Measurements from ENCODE around the gene FARP2.
"Not testable (repeated sequence)": the region's sequence is repeated elsewhere in the genome, so short reads cannot be mapped to it uniquely, and the experiment has no call there.

The FARP2 gene

DNA sequence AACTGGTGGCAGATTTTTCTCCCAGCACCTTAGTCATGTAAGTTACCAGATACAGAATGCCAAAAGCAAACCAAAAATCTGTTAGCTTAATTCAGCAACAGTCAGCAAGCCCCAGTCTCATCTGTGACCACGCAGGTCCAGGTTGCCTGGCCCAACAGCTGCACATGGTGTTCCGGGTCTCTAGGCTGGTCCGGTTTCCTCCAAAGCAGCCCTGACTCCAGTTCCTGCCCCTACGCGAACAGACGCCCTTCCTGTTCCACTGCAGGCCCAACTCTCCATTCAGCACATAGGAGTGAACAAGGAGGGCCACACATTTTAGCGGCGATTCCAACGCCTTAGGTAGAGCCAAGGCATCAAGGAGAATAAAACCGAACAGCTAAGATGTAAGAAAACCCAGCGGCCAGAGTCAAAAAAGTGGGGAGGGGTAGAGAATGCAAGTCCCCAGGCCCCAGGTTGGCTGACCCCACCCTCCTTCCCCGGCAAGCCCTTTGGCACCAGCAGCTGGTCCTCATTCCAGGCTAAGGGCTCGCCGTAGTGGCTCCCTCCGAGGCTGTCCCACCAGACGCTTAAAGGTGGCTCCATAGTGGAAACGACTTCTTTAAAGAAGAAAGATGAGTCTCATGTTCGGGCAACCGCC lies 150.8 kb downstream of the FARP2 start:
- no peak for DNase-seq

DNA sequence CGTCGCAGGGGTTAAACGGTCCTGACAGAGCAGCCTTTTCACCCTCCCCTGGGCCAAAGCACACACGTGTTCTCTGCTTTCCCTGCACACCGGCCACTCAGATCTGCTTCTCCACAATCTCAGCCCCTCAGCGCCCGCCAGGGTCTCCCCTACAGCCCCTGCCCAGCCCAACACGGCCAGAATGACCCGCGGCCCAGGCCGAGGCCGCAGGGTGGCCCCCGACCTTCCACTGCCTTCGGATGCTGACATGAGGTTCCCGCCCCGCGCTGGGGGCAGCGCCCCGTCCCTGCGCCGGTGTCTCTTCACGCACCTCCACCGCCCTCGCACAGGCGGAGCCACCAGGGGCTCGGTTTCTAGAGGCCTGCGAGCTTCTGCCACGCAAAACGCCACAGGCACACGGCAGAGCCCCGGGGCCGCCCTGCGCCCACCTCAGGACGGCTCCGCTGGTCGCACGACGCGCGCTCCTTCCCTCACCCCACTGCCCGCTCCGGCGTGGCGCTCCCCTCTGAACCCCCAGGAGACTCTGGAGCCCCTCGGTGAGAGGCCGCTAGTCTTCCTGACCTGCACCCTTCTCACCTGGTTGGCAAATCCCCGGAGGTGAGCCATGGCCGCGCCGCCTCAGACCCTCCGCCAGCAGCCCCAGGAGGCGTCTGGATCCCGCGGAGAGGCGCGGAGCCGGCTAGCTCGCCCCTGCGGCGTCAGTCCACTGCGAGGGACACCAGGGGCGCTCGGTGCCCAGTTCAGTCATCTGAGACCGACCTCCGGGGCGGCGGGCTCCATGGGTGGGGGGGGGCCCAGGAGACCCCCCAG lies 151.6 kb downstream of the FARP2 start:
- DNase-seq, result peak; percentile 75

- DNase-seq, result peak; percentile 99
Measured at GRCh38 chr2:241508240-241509154, 152.4 kb downstream of the FARP2 start, which contains the start of gene STK25. STK25 (minus strand) TSS chr2:241508584; CDS start chr2:241508035, 549 bp downstream.

GRCh38 chr2:241509155-241509784 lies 153.2 kb downstream of the FARP2 start:
- DNase-seq, result no peak

DNA sequence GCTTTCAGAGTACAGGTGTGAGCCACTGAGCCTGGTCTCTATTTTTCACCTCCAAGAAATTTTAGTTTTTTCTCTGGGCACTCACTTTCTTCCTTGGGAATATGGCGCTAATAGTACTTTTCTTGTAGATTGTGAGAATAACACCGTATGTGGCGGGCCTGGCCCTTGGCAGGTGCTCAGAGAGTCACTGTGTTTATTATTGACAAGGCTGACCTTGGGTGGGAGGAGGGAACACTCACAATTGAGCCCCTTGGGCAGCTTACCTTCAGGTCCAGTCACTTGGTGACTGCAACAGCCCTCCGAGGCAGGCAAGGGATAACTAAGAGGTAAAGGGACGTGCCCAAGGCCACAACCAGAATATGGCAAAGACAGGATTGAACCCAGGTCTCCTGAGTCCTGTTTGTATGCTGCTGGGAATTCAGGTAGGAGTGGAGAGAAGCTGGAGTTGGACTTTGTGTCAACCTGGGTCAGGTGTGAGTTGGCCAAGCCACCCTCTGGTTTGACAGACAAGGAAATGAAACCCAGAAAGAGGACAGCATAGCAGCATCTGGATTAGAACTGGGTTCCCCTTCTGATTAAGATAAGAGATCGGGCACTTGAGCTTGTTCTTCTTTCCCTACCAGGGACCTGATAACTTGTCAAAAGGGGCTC lies 155.1 kb downstream of the FARP2 start:
- DNase-seq, result no peak

DNA sequence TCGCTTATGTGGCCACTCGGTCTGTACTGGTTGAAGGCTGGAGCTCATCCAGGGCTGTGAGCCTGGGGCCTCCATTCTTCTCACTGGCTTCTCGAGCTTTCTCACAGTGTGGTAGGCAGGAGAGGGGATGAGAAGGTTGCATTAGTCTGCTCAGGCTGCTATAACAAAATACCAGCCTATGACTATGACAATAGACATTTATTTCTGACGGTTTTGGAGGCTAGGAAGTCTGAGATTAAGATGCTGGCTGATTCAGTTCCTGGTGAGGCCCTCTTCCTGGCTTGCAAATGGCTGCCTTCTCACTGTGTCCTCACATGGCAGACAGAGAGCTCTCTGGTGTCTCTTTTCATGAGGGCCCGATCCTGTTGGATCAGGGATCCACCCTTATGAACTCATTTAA lies 158.5 kb downstream of the FARP2 start:
- no peak for DNase-seq

GRCh38 chr2:241514986-241515737 lies 159.1 kb downstream of the FARP2 start:
- DNase-seq, result no peak

- DNase-seq, result no peak
Measured at GRCh38 chr2:241516520-241516965, 160.5 kb downstream of the FARP2 start.

- no peak for DNase-seq
Measured at GRCh38 chr2:241517297-241517696, 161.2 kb downstream of the FARP2 start.

DNA sequence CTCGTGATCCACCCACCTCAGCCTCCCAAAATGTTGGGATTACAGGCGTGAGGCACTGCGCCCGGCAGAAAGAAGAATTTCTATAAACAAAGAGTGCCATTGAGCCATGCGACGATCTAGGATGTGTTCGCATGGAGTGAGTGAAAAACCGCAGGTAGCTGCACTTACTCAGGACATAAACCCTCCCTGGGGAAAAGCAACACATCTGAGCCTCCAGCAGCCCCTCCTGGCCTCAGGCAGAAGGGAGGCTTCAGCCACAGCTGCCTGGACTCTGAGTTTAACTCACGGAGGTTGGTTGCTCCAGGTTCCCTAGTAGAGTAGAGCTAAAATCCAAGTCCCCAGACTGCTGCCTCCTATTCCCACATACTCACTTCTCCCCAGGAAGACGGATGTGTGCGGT lies 163.6 kb downstream of the FARP2 start:
- DNase-seq, result no peak

GRCh38 chr2:241522477-241522876 lies 166.4 kb downstream of the FARP2 start:
- no peak for DNase-seq

DNA sequence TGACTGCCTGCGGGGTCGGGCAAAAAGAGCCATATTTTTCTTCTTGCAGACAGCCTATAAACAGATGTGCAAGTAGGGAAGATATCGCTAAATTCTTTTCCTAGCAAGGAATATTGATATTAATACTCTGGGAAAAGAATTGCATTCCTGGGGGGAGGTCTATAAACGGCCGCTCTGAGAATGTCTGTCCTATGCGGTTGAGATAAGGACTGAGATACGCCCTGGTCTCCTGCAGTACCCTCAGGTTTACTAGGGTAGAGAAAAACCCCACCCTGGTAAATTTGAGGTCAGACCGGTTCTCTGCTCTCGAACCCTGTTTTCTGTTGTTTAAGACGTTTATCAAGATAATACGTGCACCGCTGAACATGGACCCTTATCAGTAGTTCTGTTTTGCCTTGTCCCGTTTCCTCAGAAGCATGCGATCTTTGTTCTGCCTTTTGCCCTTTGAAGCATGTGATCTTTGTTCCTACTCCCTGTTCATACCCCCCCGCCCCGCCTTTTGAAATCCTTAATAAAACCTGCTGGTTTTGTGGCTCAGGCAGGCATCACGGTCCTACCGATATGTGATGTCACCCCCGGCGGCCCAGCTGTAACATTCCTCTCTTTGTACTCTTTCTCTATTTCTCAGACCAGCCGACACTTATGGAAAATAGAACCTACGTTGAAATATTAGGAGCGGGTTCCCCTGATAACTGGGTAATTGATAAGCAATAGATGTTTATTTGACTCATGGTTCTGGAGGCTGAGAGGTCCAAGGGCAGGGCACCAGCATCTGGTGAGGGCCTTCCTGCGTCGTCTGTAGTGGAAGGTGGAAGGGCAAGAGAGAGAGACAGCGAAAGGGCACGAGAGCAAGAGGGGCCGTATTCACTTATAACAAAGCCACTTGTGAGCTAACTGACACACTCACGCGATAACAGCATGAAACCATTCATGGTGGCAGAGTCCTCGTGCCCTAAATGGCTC lies 170.0 kb downstream of the FARP2 start:
- not testable (repeated sequence) for DNase-seq

DNA sequence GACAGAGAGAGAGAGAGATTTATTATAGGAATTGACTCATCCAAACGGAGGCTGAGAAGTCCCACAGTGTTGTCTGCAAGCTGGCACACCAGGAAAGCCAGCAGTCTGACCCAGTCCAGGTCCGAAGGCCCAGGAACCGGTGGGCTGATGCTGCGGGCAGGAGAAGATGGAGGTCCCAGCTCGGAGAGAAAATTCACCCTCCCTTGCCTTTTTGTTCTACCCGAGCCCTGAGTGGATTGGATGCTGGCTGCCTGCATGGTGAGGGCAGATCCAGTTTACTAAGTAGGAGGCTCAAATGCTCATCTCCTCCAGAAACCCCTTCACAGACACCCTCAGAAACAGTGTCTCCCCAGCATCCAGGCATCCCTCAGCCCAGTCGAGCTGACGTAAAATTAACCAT lies 174.5 kb downstream of the FARP2 start:
- DNase-seq, result no peak

GRCh38 chr2:241531161-241531722 lies 175.2 kb downstream of the FARP2 start:
- DNase-seq, result no peak

DNA sequence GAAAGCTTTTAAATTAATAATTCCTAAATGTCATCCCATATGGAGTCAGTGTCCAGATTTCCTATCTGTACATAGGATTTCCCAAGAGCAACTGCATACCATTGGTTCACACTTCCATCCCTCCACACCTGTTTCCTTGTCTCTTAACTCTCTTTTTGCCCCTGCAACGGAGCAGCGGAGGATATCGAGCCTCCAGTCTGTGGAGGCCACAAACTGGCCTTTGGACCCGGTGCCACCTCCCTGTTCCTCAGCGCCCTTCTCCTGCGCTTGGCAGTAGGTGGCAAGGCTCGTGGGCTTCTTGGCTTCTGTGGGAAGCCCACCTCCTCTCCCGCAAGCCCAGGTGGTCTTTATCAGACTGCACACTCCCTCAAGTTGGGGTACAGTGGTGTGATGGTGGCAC lies 176.1 kb downstream of the FARP2 start:
- DNase-seq, result no peak

DNA sequence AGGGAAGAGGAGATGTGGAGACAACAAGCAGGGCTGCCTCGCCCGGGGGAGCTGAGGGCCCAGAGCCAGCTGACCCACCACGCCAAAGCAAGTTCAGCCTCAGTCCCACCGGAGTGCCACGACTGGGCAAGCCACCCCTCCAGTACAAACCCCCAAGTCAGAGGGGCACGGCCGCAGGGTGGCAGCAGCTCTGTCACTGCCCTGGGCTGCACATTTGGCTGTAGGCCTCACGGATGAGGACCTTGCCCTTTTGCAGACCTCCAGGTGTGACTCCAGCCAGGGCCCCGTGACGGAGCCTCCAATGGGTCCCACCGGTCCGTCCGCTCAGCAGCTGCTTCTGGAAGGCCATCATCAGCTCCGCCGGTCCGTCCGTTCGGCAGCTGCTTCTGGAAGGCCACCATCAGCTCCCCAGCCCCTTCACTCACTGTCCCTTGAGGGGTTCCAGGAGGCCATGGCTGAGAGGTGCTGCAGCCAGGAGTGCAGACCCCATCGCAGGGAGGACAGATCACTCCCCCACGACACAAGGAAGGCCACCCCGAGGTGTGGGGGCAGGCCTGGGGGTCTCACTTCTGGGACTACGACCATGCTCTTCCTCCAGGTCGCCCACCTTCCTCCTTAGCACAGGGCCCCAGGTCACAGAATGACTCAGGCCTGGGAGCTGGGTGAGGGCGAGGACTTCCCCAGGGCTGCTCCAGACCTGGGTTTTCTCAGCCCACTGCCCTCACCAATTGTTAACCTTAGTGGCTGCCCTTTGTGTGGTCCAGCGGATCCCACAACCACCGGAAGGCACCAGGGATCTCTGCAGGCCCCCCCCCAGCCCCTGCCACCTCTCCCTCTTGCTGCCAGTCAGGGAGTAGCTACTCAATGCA lies 176.9 kb downstream of the FARP2 start:
- no peak for DNase-seq

GRCh38 chr2:241534293-241534692 lies 178.2 kb downstream of the FARP2 start:
- no peak for DNase-seq

DNA sequence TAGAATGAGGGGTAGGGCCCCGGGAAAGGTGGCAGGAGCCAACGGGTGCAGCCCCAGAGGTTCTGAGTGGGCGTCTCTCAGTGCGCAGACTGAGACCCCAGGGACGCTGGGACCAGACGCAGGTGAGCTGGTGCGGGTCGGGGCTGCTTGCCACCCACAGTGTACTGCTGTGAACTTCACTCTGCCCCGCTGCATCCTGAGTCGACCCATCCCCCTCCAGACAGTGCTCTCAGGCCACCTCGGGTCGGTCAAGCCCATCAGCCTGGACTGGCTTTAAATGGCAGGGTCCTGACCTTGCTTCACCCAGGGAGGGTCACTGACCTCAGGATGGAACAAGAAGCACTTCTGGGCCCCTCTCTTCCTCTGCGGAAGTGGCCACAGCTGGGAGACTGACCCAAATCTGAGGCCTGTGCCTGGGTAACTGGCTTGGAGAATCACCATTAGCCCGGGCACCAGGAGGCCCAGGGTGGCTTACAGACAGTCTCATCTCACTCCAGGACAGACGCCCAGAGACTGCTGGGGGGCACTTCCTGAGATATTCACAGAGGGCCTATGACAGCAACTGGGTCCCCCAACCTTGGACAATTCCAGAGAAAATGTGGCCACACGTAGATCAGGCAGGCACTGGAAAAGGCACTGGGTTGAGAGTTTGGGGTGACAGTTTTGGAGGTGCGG lies 178.8 kb downstream of the FARP2 start:
- DNase-seq, result no peak
